Neural progenitor cell (in vitro differentiated cells): ENCODE results near the gene KCNMB2.

Experiments used
- CTCF ChIP-seq: fragments of 200-600 bp; sonication (generic); IDR thresholded peaks from 2 replicates; pipeline ENCODE4 v1.5.1; 2017; ENCODE audit warnings: antibody characterized with exemption, mild to moderate bottlenecking
- EZH2 ChIP-seq: fragments of 200-600 bp; sonication (generic); IDR thresholded peaks from 2 replicates; pipeline ENCODE4 v1.6.1; 2017; ENCODE audit warnings: antibody characterized with exemption, mild to moderate bottlenecking, moderate library complexity
- EZH2phosphoT487 ChIP-seq: fragments of 200-600 bp; sonication (generic); IDR thresholded peaks from 2 replicates; pipeline ENCODE4 v1.6.1; 2017; ENCODE audit warnings: antibody characterized with exemption

GRCh38 chr3:178805741-178806140, 269.5 kb downstream of the KCNMB2 start:
- TF ChIP-seq CTCF (no peak), EZH2 (no peak), EZH2phosphoT487 (no peak)
